H1 (cell line): ENCODE data around the gene ORAI3. TPM values are rescaled to one million over a fixed set of nuclear protein-coding genes. Genes with fewer than 3 reads are reported as not detected.

Source experiments
- CTCF ChIA-PET: fragments of 300-600 bp; sonication (Branson Sonifier 250); formaldehyde crosslinking; loops from one replicate; lab custom pipeline; 2021; ENCODE audit not compliant: partially characterized antibody; lab: Charles Lee
- POLR2A ChIA-PET: fragments of 300-600 bp; sonication (Branson Sonifier 250); formaldehyde crosslinking; loops from one replicate; lab custom pipeline; 2021; ENCODE audit warnings: inconsistent platforms; ENCODE audit not compliant: partially characterized antibody; lab: Charles Lee
- DNase-seq, 2 experiments: peaks; one replicate each; pipeline versions ENCODE4 v3.0.0 to v3.0.0-alpha.2; 2010 to 2022; ENCODE audit warnings: low spot score in 2 of 2, low read depth in 1 of 2, mixed read lengths in 1 of 2
- FAIRE-seq: peaks from 2 replicates; lab custom pipeline; 2011; peaks lifted over from hg19 to GRCh38; lab: Jason Lieb, UNC
- H2AFZ ChIP-seq: 2 replicates; pipeline ENCODE4 v1.8.1; 2012; ENCODE audit warnings: low read length, inconsistent platforms
- H2AK5ac ChIP-seq: 2 replicates; pipeline ENCODE4 v1.6.1; 2013; ENCODE audit warnings: low read depth, low read length
- H2BK120ac ChIP-seq: replicated peaks from 2 replicates; pipeline ENCODE3; 2013; ENCODE audit warnings: low read depth, low read length, inconsistent platforms
- H2BK12ac ChIP-seq: 2 replicates; pipeline ENCODE4 v1.6.1; 2013; ENCODE audit warnings: low read depth, low read length
- H2BK15ac ChIP-seq: 2 replicates; pipeline ENCODE4 v1.6.1; 2013; ENCODE audit warnings: low read length
- H2BK20ac ChIP-seq: 2 replicates; pipeline ENCODE4 v1.6.1; 2013; ENCODE audit warnings: low read length
- H2BK5ac ChIP-seq: 2 replicates; pipeline ENCODE4 v1.6.1; 2013; ENCODE audit warnings: low read depth, low read length
- H3K14ac ChIP-seq: 2 replicates; pipeline ENCODE4 v1.6.1; 2013; ENCODE audit warnings: inconsistent platforms; ENCODE audit not compliant: insufficient read length
- H3K18ac ChIP-seq: 2 replicates; pipeline ENCODE4 v1.6.1; 2013; ENCODE audit warnings: low read length; ENCODE audit errors: extremely low read depth
- H3K23ac ChIP-seq: 2 replicates; pipeline ENCODE4 v1.6.1; 2013; ENCODE audit warnings: inconsistent platforms; ENCODE audit not compliant: insufficient read length
- H3K23me2 ChIP-seq: 2 replicates; pipeline ENCODE4 v1.6.1; 2013; ENCODE audit warnings: low read depth, low read length
- H3K27ac ChIP-seq: 2 replicates; pipeline ENCODE4 v1.6.1; 2011; ENCODE audit warnings: low read depth, low read length, inconsistent platforms
- H3K27me3 ChIP-seq, 4 experiments: replicated peaks in 1 of 4; 1 replicate in 1 of 4; 2 replicates in 3 of 4; pipeline versions ENCODE4 v1.6.1 to v1.8.1; 2011 to 2013; ENCODE audit warnings: low read length in 3 of 4, mild to moderate bottlenecking in 3 of 4, inconsistent platforms in 2 of 4, mixed read lengths in 2 of 4, moderate library complexity in 1 of 4; ENCODE audit not compliant: control insufficient read depth in 3 of 4, insufficient read depth in 3 of 4; ENCODE audit errors: extremely low read depth in 1 of 4
- H3K36me3 ChIP-seq, 4 experiments: 2 replicates each; pipeline versions ENCODE4 v1.6.1 to v1.8.1; 2011 to 2013; ENCODE audit warnings: mild to moderate bottlenecking in 4 of 4, low read length in 3 of 4, moderate library complexity in 2 of 4, control low read depth in 1 of 4, inconsistent platforms in 1 of 4; ENCODE audit not compliant: insufficient read depth in 4 of 4, control insufficient read depth in 2 of 4
- H3K4ac ChIP-seq: replicated peaks from 2 replicates; pipeline ENCODE3; 2013; ENCODE audit warnings: low read length, low read depth, mixed read lengths, inconsistent platforms; ENCODE audit not compliant: insufficient read length
- H3K4me1 ChIP-seq, 4 experiments: replicated peaks in 1 of 4; 1 replicate in 1 of 4; 2 replicates in 3 of 4; pipeline versions ENCODE4 v1.6.1 to v1.8.1; 2011 to 2013; ENCODE audit warnings: low read length in 3 of 4, inconsistent platforms in 2 of 4, mixed read lengths in 1 of 4; ENCODE audit not compliant: insufficient read depth in 4 of 4, control insufficient read depth in 3 of 4
- H3K4me2 ChIP-seq, 2 experiments: 2 replicates each; pipeline versions ENCODE4 v1.6.1 to v1.8.1; 2011 to 2013; ENCODE audit warnings: low read depth in 2 of 2, low read length in 2 of 2, control low read depth in 1 of 2, inconsistent platforms in 1 of 2, mild to moderate bottlenecking in 1 of 2; ENCODE audit not compliant: insufficient read depth in 1 of 2
- H3K4me3 ChIP-seq, 4 experiments: fragments of 200-600, 300-600 bp in 1 of 4; sonication (generic), shearing (Covaris generic), sonication (Bioruptor Twin) in 1 of 4; 2 replicates each; pipeline versions ENCODE4 v1.5.1 to v1.8.1; 2011 to 2016; ENCODE audit warnings: low read length in 4 of 4, low read depth in 3 of 4, control low read depth in 2 of 4, inconsistent platforms in 2 of 4, mild to moderate bottlenecking in 2 of 4, mixed read lengths in 1 of 4, moderate library complexity in 1 of 4; ENCODE audit not compliant: insufficient read depth in 2 of 4; ENCODE audit errors: extremely low read depth in 1 of 4
- H3K56ac ChIP-seq: replicated peaks from 2 replicates; pipeline ENCODE3; 2013; ENCODE audit warnings: low read depth, mild to moderate bottlenecking, mixed read lengths, low read length, inconsistent platforms; ENCODE audit not compliant: insufficient read length
- H3K79me1 ChIP-seq: 2 replicates; pipeline ENCODE4 v1.6.1; 2013; ENCODE audit warnings: low read depth, low read length, control low read depth
- H3K79me2 ChIP-seq, 2 experiments: 2 replicates each; pipeline versions ENCODE4 v1.6.1 to v1.8.1; 2012 to 2013; ENCODE audit warnings: low read length in 2 of 2, mild to moderate bottlenecking in 2 of 2, inconsistent platforms in 1 of 2; ENCODE audit not compliant: insufficient read depth in 2 of 2, control insufficient read depth in 1 of 2
- H3K9ac ChIP-seq, 4 experiments: replicated peaks in 1 of 4; 1 replicate in 1 of 4; 2 replicates in 3 of 4; pipeline versions ENCODE4 v1.6.1 to v1.8.1; 2011 to 2013; ENCODE audit warnings: low read depth in 3 of 4, low read length in 3 of 4, control low read depth in 2 of 4, mild to moderate bottlenecking in 2 of 4, moderate library complexity in 2 of 4, inconsistent platforms in 1 of 4; ENCODE audit errors: extremely low read depth in 1 of 4
- H3K9me3 ChIP-seq, 2 experiments: 2 replicates each; pipeline versions ENCODE4 v1.6.1 to v1.8.1; 2012 to 2013; ENCODE audit warnings: mild to moderate bottlenecking in 2 of 2, moderate library complexity in 2 of 2, control low read depth in 1 of 2, inconsistent platforms in 1 of 2, low read depth in 1 of 2, low read length in 1 of 2, mixed read lengths in 1 of 2; ENCODE audit not compliant: insufficient read depth in 2 of 2
- H4K20me1 ChIP-seq, 2 experiments: replicated peaks in 1 of 2; 2 replicates each; pipeline versions ENCODE3 to v1.8.1; 2011 to 2013; ENCODE audit warnings: inconsistent platforms in 2 of 2, low read length in 2 of 2, mild to moderate bottlenecking in 1 of 2; ENCODE audit not compliant: insufficient read depth in 2 of 2, control insufficient read depth in 1 of 2
- H4K5ac ChIP-seq: 2 replicates; pipeline ENCODE4 v1.6.1; 2013; ENCODE audit warnings: low read length, low read depth, mixed read lengths, inconsistent platforms; ENCODE audit not compliant: insufficient read length
- H4K8ac ChIP-seq: 2 replicates; pipeline ENCODE4 v1.8.0; 2013; ENCODE audit warnings: mild to moderate bottlenecking, moderate library complexity, low read length, inconsistent platforms; ENCODE audit not compliant: insufficient read depth; ENCODE audit errors: extremely low read depth
- H4K91ac ChIP-seq: replicated peaks from 2 replicates; pipeline ENCODE3; 2013; ENCODE audit warnings: low read length, mixed read lengths, inconsistent platforms; ENCODE audit not compliant: insufficient read length
- CREB1 ChIP-seq: IDR thresholded peaks from 2 replicates; pipeline ENCODE4 v1.6.1; 2012; ENCODE audit warnings: inconsistent platforms
- HDAC2 ChIP-seq, 2 experiments: fragments of 300-600 bp in 1 of 2; sonication (generic) in 1 of 2; IDR thresholded peaks; 2 replicates each; pipeline ENCODE4 v1.6.1; 2011 to 2012; ENCODE audit warnings: low read depth in 2 of 2, low read length in 2 of 2, mild to moderate bottlenecking in 2 of 2, moderate library complexity in 2 of 2, borderline replicate concordance in 1 of 2, inconsistent platforms in 1 of 2
- NANOG ChIP-seq: IDR thresholded peaks from 2 replicates; pipeline ENCODE4 v1.6.1; 2011; ENCODE audit warnings: low read length, low read depth, mild to moderate bottlenecking, inconsistent platforms; ENCODE audit not compliant: insufficient read depth, poor library complexity, severe bottlenecking
- RNF2 ChIP-seq: fragments of 200-900, 300-1000 bp; sonication (generic); IDR thresholded peaks from 2 replicates; pipeline ENCODE4 v1.7.1; 2016; ENCODE audit warnings: borderline replicate concordance, low read depth, mild to moderate bottlenecking, antibody characterized with exemption, low read length; ENCODE audit not compliant: poor library complexity, severe bottlenecking; ENCODE audit errors: missing control alignments
- SIX5 ChIP-seq: IDR thresholded peaks from 2 replicates; pipeline ENCODE4 v1.6.1; 2011; ENCODE audit warnings: mild to moderate bottlenecking, low read depth, low read length
- SP1 ChIP-seq: IDR thresholded peaks from 2 replicates; pipeline ENCODE4 v1.6.1; 2011; ENCODE audit warnings: low read depth, low read length
- SP2 ChIP-seq: IDR thresholded peaks from 2 replicates; pipeline ENCODE4 v1.6.1; 2012; ENCODE audit warnings: mild to moderate bottlenecking, low read length, inconsistent platforms
- TEAD4 ChIP-seq: IDR thresholded peaks from 2 replicates; pipeline ENCODE4 v1.6.1; 2012; ENCODE audit warnings: low read depth, low read length, inconsistent platforms, mixed read lengths
- YY1 ChIP-seq: IDR thresholded peaks from 2 replicates; pipeline ENCODE4 v1.6.1; 2011; ENCODE audit warnings: low read depth, mild to moderate bottlenecking, low read length
- WGBS, 2 experiments: shearing (Covaris generic) in 1 of 2; methylation state at CpG; one replicate each; pipeline versions ENCODE4 v1.1.6 to v1.1.7; 2013 to 2015; ENCODE audit warnings: low lambda C conversion rate in 2 of 2, mixed read lengths in 2 of 2, inconsistent platforms in 1 of 2, low coverage in 1 of 2, missing lambda C conversion rate in 1 of 2; ENCODE audit not compliant: insufficient replicate concordance in 2 of 2, insufficient coverage in 1 of 2, insufficient read length in 1 of 2; ENCODE audit errors: extremely low coverage in 1 of 2, missing lambda C conversion rate in 1 of 2; 5-methylcytosine and 5-hydroxymethylcytosine counted together
- polyA plus RNA-seq, 7 experiments: library from polyadenylated mRNA; depleted of rRNA in 3 of 7; stranded (reverse) in 5 of 7; unstranded in 2 of 7; fragments of >200 nt in 5 of 7; fragments of 200-250 nt in 2 of 7; gene quantifications; 1 replicate in 5 of 7; 2 replicates in 1 of 7; 4 replicates in 1 of 7; pipeline versions ENCODE4 v1.2.1 to v1.2.3, GENCODE V29; 2011 to 2013; ENCODE audit warnings: missing spikeins in 2 of 7, mixed read lengths in 2 of 7
- total RNA-seq: library from RNA; stranded (reverse); fragmentation: NEBNext Ultra II Directional; extraction: Animal tissue kit (Norgen Biotek cat#: 25700); gene quantifications from 2 replicates; pipeline ENCODE4 v1.2.1, GENCODE V29; 2021

The ORAI3 gene
- total and polyA plus RNA-seq, 2 of the 8 experiments (the other 6 are each of a cell fraction or from before 2014, with no cell fraction given), result 8.7 to 24.5 TPM

DNA sequence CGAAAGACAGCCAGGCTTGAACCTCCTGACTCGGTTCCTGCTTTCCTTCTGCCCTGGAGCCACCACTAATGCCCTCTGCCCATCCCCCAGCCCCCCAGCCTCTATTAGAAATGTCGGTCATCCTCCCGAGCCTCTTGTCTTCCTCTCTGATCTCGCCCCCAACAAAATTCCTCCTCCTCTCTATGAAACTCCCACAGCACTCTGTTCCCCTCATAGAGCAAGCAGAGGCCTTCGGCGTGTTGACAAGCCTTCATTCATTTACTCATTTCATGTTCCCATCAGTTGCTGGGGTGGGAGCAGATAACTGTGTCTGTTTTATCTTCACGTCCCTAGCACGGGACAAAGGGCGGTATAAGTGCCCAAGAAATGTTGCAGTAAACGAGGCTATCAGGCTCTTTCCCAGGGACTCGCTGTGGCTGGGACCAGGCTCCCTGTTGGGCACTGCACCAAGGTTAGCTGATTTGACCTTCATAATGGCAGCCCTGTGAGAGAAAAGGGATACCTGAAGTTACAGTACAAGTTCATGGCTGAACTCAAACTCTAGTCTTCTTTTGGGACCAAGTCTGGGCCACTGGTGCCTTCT lies 17.7 kb upstream of the ORAI3 start:
- FAIRE-seq (no peak), DNase-seq (no peak)
- Histone ChIP-seq H4K8ac (no peak overlapping the region), H4K91ac (no peak overlapping the region), H3K56ac (no peak overlapping the region), H2BK12ac (no peak overlapping the region), H4K5ac (no peak overlapping the region), H4K20me1 (peaks cover 5 to 10% of the 10 kb centered on the region in 2 experiments), H3K23ac (no peak overlapping the region), H3K36me3 (peaks cover 13 to 53% (median 31%) of the 10 kb centered on the region in 4 experiments; a peak in 7 of 8 replicates), H3K79me1 (peaks cover 3% of the 10 kb centered on the region; the same call in 1 of the 2 replicates), H3K14ac (no peak overlapping the region), H3K27me3 (no peaks in the 10 kb centered on the region), H3K4me1 (peaks cover 0 to 5% (median 1%) of the 10 kb centered on the region in 4 experiments; a peak in 2 of 7 replicates), H3K4ac (no peak overlapping the region), H3K18ac (no peak overlapping the region), H3K79me2 (no peaks in the 10 kb centered on the region; a peak in 1 of 4 replicates), H2AK5ac (no peak overlapping the region), H2BK20ac (no peak overlapping the region), H3K9me3 (no peaks in the 10 kb centered on the region), H2AFZ (no peak overlapping the region), H2BK120ac (no peak overlapping the region), H3K27ac (no peak overlapping the region), H3K4me3 (no peak overlapping the region), H3K23me2 (no peaks in the 10 kb centered on the region), H3K4me2 (no peak overlapping the region), H3K9ac (no peak overlapping the region)
- WGBS, 2 experiments, result 78% methylated on average over 12 of the region's 12 CpGs; no CpG with 5 or more reads in 1 of the 2 experiments
- ChIA-PET POLR2A (interaction anchor here (0.6 to 12.0 kb wide), 5 partner anchors 4 to 153 kb away, joined by 3 to 105 read pairs (median 7); partner anchors contain the start of genes CTF1, FBXL19 and ORAI3), CTCF (interaction anchor here (0.6 to 3.4 kb wide), 3 partner anchors 11 to 1282 kb away, joined by 3 to 31 read pairs (median 4); no protein-coding TSS in a partner anchor)
- TF ChIP-seq YY1 (no peak), TEAD4 (no peak), SP1 (no peak), NANOG (no peak), RNF2 (no peak), CREB1 (no peak), SIX5 (no peak), HDAC2 (IDR thresholded peaks at IDR 0.05; ENCODE audit: borderline replicate concordance in 1 of 2, low read depth in 2 of 2, low read length in 2 of 2) (no peak), SP2 (no peak)
- TF ChIP-seq, all 59 proteins: peak for 0
- Histone ChIP-seq H2BK15ac (no peak overlapping the region), H2BK5ac (no peak overlapping the region)
